Astrocyte of the spinal cord (primary cell): Measurements from ENCODE around the gene MTERF1.

ENCODE experiments used
- DNase-seq: peaks from one replicate; pipeline ENCODE4 v3.0.0; 2011; ENCODE audit warnings: low read depth, low spot score
- H3K4me3 ChIP-seq: 2 replicates; pipeline ENCODE4 v1.5.1; 2011; ENCODE audit warnings: low read depth, mild to moderate bottlenecking, low read length, moderate library complexity
- in situ Hi-C: cut with HindIII; loops from 2 replicates; pipeline ENCODE4 v1.10.0; 2017; ENCODE audit warnings: low sequenced_read_pairs
- TF ChIP-seq, protein P1 (sequence below): IDR thresholded peaks from 2 replicates; pipeline ENCODE4 v1.5.1; 2012; ENCODE audit warnings: low read depth, mild to moderate bottlenecking, low read length, inconsistent platforms

The MTERF1 gene

DNA sequence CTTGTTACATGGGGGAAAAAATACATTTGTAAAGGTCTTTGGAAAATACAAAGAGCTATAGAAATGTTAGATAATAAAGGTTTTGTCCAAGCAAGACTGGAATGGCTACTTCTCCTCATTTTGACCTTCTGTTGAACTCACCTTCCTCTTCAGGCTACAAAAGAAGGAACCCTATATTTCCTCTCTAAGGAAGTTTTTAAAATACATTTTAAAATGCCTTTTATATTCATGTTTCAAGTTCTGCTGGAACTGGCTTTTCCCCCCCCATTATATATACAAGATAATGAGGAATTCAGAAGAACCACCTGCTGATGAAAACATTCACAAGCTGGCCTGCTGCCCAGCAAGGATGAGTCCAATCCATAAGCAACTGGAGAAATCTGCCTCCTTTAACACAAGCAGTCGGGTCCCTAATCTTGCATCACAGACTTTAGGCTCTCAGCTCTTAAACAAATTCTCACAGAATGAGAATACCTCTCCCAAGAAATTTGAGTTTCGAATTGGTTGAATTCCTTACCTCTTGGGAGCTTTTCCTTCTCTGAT lies 44.6 kb downstream of the MTERF1 start:
- in situ Hi-C loops: no loop called here
- H3K4me3 ChIP-seq: no peak overlapping the region
- peak; percentile 63 for DNase-seq
- TF ChIP-seq, protein P1, sequence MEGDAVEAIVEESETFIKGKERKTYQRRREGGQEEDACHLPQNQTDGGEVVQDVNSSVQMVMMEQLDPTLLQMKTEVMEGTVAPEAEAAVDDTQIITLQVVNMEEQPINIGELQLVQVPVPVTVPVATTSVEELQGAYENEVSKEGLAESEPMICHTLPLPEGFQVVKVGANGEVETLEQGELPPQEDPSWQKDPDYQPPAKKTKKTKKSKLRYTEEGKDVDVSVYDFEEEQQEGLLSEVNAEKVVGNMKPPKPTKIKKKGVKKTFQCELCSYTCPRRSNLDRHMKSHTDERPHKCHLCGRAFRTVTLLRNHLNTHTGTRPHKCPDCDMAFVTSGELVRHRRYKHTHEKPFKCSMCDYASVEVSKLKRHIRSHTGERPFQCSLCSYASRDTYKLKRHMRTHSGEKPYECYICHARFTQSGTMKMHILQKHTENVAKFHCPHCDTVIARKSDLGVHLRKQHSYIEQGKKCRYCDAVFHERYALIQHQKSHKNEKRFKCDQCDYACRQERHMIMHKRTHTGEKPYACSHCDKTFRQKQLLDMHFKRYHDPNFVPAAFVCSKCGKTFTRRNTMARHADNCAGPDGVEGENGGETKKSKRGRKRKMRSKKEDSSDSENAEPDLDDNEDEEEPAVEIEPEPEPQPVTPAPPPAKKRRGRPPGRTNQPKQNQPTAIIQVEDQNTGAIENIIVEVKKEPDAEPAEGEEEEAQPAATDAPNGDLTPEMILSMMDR: no peak

- in situ Hi-C loops: no loop called here
- peak; percentile 42 for DNase-seq
- H3K4me3 ChIP-seq: no peak overlapping the region
- TF ChIP-seq, protein P1: no peak
Measured at GRCh38 chr7:91835091-91835825, 45.2 kb downstream of the MTERF1 start.

- TF ChIP-seq, protein P1: no peak
- in situ Hi-C loops: no loop called here
- no peak overlapping the region for H3K4me3 ChIP-seq
- no peak for DNase-seq
Measured at GRCh38 chr7:91832493-91833045, 47.9 kb downstream of the MTERF1 start.

DNA sequence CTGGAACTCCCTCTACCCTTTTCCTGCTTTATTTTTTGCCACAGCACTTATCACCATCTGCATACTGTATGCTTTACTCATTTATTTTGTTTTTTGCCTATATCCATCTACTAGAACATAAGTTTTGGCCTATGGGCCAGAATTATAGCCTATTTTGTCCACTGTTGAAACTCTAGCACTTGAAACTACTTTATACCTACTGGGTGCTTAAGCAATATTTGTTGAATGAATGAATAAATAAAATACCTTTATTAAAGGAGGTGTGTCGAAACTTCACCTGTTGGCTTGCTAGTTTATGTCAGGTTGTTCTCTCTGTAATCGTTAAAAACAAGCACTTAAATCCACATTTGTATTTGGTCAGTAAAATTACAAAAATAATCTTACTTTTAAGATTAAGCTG lies 53.3 kb downstream of the MTERF1 start:
- in situ Hi-C loops: no loop called here
- DNase-seq: no peak
- H3K4me3 ChIP-seq: no peak overlapping the region
- TF ChIP-seq, protein P1: no peak

DNA sequence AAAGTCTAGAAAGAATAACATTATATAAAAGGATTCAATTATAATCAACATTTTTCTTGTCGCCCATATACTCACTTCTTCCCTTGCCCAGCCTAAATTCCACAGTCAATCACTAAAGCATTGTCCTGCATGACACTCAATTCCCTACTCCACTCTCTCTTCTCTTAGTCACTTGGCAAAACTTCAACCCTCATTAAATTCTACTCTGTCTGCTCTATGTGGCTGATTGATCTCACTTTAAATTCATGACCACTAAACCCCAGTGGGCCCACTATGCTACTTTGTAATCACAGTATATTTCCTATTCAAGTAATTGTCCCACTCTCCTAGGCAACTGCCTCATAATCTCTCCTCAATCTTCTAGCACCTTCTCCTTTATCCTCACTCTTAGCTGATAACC lies 54.1 kb downstream of the MTERF1 start:
- peak; percentile 29 for DNase-seq
- in situ Hi-C loops: no loop called here
- TF ChIP-seq, protein P1: no peak

GRCh38 chr7:91824201-91824600 lies 56.3 kb downstream of the MTERF1 start:
- TF ChIP-seq, protein P1: no peak
- in situ Hi-C loops: no loop called here
- DNase-seq: no peak
- H3K4me3 ChIP-seq: no peak overlapping the region

More for the DNA sequence above, 54.1 kb downstream of the MTERF1 start:
- no peak overlapping the region for H3K4me3 ChIP-seq
